Cardiac ventricle fibroblast (primary cell): ENCODE results near the gene C15orf40. TPM values are rescaled to one million over a fixed set of nuclear protein-coding genes. Genes with fewer than 3 reads are reported as not detected.

Source experiments
- total RNA-seq: library from RNA; depleted of rRNA; stranded (reverse); fragments of >200 nt; gene quantifications from 2 replicates; pipeline ENCODE4 v1.2.3, GENCODE V29; 2015

Gene C15orf40
- total RNA-seq = 8.7 and 14.8 TPM in 2 replicates

GRCh38 chr15:83011271-83012075 is at the start of gene C15orf40:
TSS of gene C15orf40 (minus strand) at chr15:83011639. CDS start at chr15:83011607, 32 bp downstream.

GRCh38 chr15:82985688-82986441 is 25.6 kb downstream of the C15orf40 start, which contains the start of gene RAMAC:
TSS of gene RAMAC (plus strand) at chr15:82986210. CDS start at chr15:82989019, 2,809 bp downstream.

GRCh38 chr15:82952158-82953081 is 59.0 kb downstream of the C15orf40 start, which contains the start of gene HOMER2:
TSS of gene HOMER2 (minus strand) at chr15:82952720. CDS start at chr15:82952535, 185 bp downstream.

Other genes with a start within 250 kb of the C15orf40 start
- not detected in 2 replicates for gene FSD2, start 205.6 kb downstream of the C15orf40 start, total RNA-seq
- 4.1 and 6.2 TPM in 2 replicates for gene WHAMM, start 202.0 kb downstream of the C15orf40 start, total RNA-seq
- gene HOMER2, start 58.9 kb downstream of the C15orf40 start, total RNA-seq = 1.00 and 1.5 TPM in 2 replicates
- 13.0 and 17.2 TPM in 2 replicates for gene RAMAC, start 25.4 kb downstream of the C15orf40 start, total RNA-seq
- 56.8 and 59.8 TPM in 2 replicates for gene BTBD1, start 55.6 kb upstream of the C15orf40 start, total RNA-seq
- 1.7 TPM in 1 of 2 replicates, not detected in the other for gene TM6SF1, start 96.0 kb upstream of the C15orf40 start, total RNA-seq
- 16.0 and 20.0 TPM in 2 replicates for gene HDGFL3, start 196.2 kb upstream of the C15orf40 start, total RNA-seq